ENCODE results near the gene GPX2.

GPX2 gene

GRCh38 chr14:64942531-64943111, at the start of gene GPX2:
Gene GPX2 (minus strand): TSS chr14:64942745. CDS start chr14:64942726, 19 bp downstream.
- peak; percentile 81 to 88 for DNase-seq

- DNase-seq: no peak
Measured at GRCh38 chr14:64990939-64991338, 48.4 kb upstream of the GPX2 start.

GRCh38 chr14:64990296-64990695, 47.8 kb upstream of the GPX2 start:
- no peak for DNase-seq

GRCh38 chr14:64987438-64987767, 44.9 kb upstream of the GPX2 start:
- no peak for DNase-seq

- DNase-seq: peak; percentile 95 to 99
Measured at GRCh38 chr14:64986648-64987437, 44.3 kb upstream of the GPX2 start, which contains the start of gene FNTB. Gene FNTB (plus strand): TSS chr14:64986895. CDS start chr14:64986954, 59 bp downstream.

- peak in 1 of 2 experiments; percentile 22 for DNase-seq
Measured at GRCh38 chr14:64983439-64984310, 41.1 kb upstream of the GPX2 start.

GRCh38 chr14:64979336-64980074, 37.0 kb upstream of the GPX2 start:
- peak; percentile 66 to 67 for DNase-seq

GRCh38 chr14:64974563-64974962, 32.0 kb upstream of the GPX2 start:
- no peak for DNase-seq

- no peak for DNase-seq
Measured at GRCh38 chr14:64973826-64974225, 31.3 kb upstream of the GPX2 start.

GRCh38 chr14:64973026-64973442, 30.5 kb upstream of the GPX2 start:
- DNase-seq: no peak

GRCh38 chr14:64971943-64972791, 29.6 kb upstream of the GPX2 start, which contains the start of gene RAB15:
Gene RAB15 (minus strand): TSS chr14:64972336. CDS start chr14:64972076, 260 bp downstream.
- DNase-seq: peak in 1 of 2 experiments; percentile 35

GRCh38 chr14:64971491-64971942, 29.0 kb upstream of the GPX2 start:
- DNase-seq: no peak

GRCh38 chr14:64970776-64971477, 28.4 kb upstream of the GPX2 start:
- DNase-seq: no peak

GRCh38 chr14:64970041-64970440, 27.5 kb upstream of the GPX2 start:
- DNase-seq: no peak

- DNase-seq: no peak
Measured at GRCh38 chr14:64968651-64969050, 26.1 kb upstream of the GPX2 start.

- no peak for DNase-seq
Measured at GRCh38 chr14:64968167-64968566, 25.6 kb upstream of the GPX2 start.

GRCh38 chr14:64966976-64967375, 24.4 kb upstream of the GPX2 start:
- no peak for DNase-seq

- no peak for DNase-seq
Measured at GRCh38 chr14:64965356-64966000, 22.9 kb upstream of the GPX2 start.

- no peak for DNase-seq
Measured at GRCh38 chr14:64963611-64964010, 21.1 kb upstream of the GPX2 start.

- DNase-seq: no peak
Measured at GRCh38 chr14:64960762-64961276, 18.3 kb upstream of the GPX2 start.
